Measurements from ENCODE around the gene CALU. TPM values are rescaled to one million over a fixed set of nuclear protein-coding genes. Genes with fewer than 3 reads are reported as not detected.

CALU gene
- total and polyA plus RNA-seq, 10 donors = 7.9 to 98.8 (median 58.9) TPM

GRCh38 chr7:128737441-128737840 is 1.7 kb upstream of the CALU start:
- Histone ChIP-seq H3K36me3 (no peaks in the 10 kb centered on the region), H3K27ac (no peak overlapping the region), H3K4me3 (no peak overlapping the region), H3K4me1 (peaks cover 15 to 63% (median 46%) of the 10 kb centered on the region in 6 donors), H3K27me3 (replicated peaks in 1 of 7) (no peaks in the 10 kb centered on the region), H3K9me3 (no peaks in the 10 kb centered on the region)
- TF ChIP-seq POLR2AphosphoS5 (IDR thresholded peaks at IDR 0.05) = no peak
- TF ChIP-seq CTCF (IDR thresholded peaks at IDR 0.05 in 8 of 11, conservative IDR thresholded peaks at IDR 0.05 in 3 of 11) = no peak
- no peak for TF ChIP-seq POLR2A (IDR thresholded peaks at IDR 0.05)
- WGBS, 5 donors = 85 to 95% (median 92%) methylated on average over 4 of the region's 4 CpGs
- DNase-seq = no peak
- intact Hi-C loops (cut with DNase I; ENCODE audit: low total_unique reads) = no loop called here

GRCh38 chr7:128737867-128738385 is 1.2 kb upstream of the CALU start:
- peak overlapping the region in 1 of 8 donors; percentile 96 for H3K4me3 ChIP-seq
- TF ChIP-seq POLR2A (IDR thresholded peaks at IDR 0.05) = no peak
- TF ChIP-seq CTCF (IDR thresholded peaks at IDR 0.05 in 8 of 11, conservative IDR thresholded peaks at IDR 0.05 in 3 of 11) = no peak
- TF ChIP-seq POLR2AphosphoS5 (IDR thresholded peaks at IDR 0.05) = no peak
- no peaks in the 10 kb centered on the region for H3K9me3 ChIP-seq
- H3K27me3 ChIP-seq (replicated peaks in 1 of 7) = no peaks in the 10 kb centered on the region
- H3K36me3 ChIP-seq = no peaks in the 10 kb centered on the region
- intact Hi-C loops (cut with DNase I; ENCODE audit: low total_unique reads) = no loop called here
- WGBS, 5 donors = 44 to 75% (median 62%) methylated on average over 1 of the region's 1 CpG
- peak overlapping the region in 5 of 8 donors; percentile 90 to 94 (median 93) for H3K27ac ChIP-seq
- H3K4me1 ChIP-seq = peaks cover 15 to 66% (median 49%) of the 10 kb centered on the region in 6 donors
- DNase-seq = no peak

- peaks cover 15 to 73% (median 50%) of the 10 kb centered on the region in 6 donors for H3K4me1 ChIP-seq
- WGBS, 5 donors = 0 to 3% (median 2%) methylated on average over 8 of the region's 8 CpGs
- DNase-seq = no peak
- no peak for TF ChIP-seq CTCF (IDR thresholded peaks at IDR 0.05 in 8 of 11, conservative IDR thresholded peaks at IDR 0.05 in 3 of 11)
- no peak for TF ChIP-seq POLR2AphosphoS5 (IDR thresholded peaks at IDR 0.05)
- TF ChIP-seq POLR2A (IDR thresholded peaks at IDR 0.05) = no peak
- H3K27me3 ChIP-seq (replicated peaks in 1 of 7) = no peaks in the 10 kb centered on the region
- H3K4me3 ChIP-seq = peak overlapping the region; percentile 81 to 97 (median 88)
- H3K27ac ChIP-seq = peak overlapping the region; percentile 74 to 94 (median 92)
- H3K9me3 ChIP-seq = no peaks in the 10 kb centered on the region
- H3K36me3 ChIP-seq = no peaks in the 10 kb centered on the region
- intact Hi-C loops (cut with DNase I; ENCODE audit: low total_unique reads) = no loop called here
These were observed 550 bp upstream of the CALU start for GRCh38 chr7:128738570-128739047.

- Histone ChIP-seq H3K36me3 (no peaks in the 10 kb centered on the region), H3K27ac (peak overlapping the region in 7 of 8 donors; percentile 86 to 94 (median 92)), H3K4me1 (peaks cover 15 to 81% (median 50%) of the 10 kb centered on the region in 6 donors), H3K9me3 (no peaks in the 10 kb centered on the region), H3K27me3 (replicated peaks in 1 of 7) (no peaks in the 10 kb centered on the region), H3K4me3 (peak overlapping the region; percentile 81 to 97 (median 88))
- intact Hi-C loops (cut with DNase I; ENCODE audit: low total_unique reads) = no loop called here
- 12 to 20% (median 18%) methylated on average over 13 of the region's 13 CpGs for WGBS, 5 donors
- TF ChIP-seq POLR2A (IDR thresholded peaks at IDR 0.05) = no peak
- no peak for TF ChIP-seq POLR2AphosphoS5 (IDR thresholded peaks at IDR 0.05)
- TF ChIP-seq CTCF (IDR thresholded peaks at IDR 0.05 in 8 of 11, conservative IDR thresholded peaks at IDR 0.05 in 3 of 11) = no peak
- no peak for DNase-seq
These were observed 977 bp downstream of the CALU start for GRCh38 chr7:128739990-128740682.

Data from spleen (tissue), 11 donors.